Activated CD8-positive, alpha-beta memory T cell treated with anti-CD3 and anti-CD28 coated beads for 24 hours (primary cell): ENCODE data around the gene SEC24B.
"Not testable (repeated sequence)": the region's sequence is repeated elsewhere in the genome, so short reads cannot be mapped to it uniquely, and the experiment has no call there.

Experiments
- DNase-seq: peaks from one replicate; pipeline ENCODE4 v3.0.0-alpha.2; 2020

The SEC24B gene

DNA sequence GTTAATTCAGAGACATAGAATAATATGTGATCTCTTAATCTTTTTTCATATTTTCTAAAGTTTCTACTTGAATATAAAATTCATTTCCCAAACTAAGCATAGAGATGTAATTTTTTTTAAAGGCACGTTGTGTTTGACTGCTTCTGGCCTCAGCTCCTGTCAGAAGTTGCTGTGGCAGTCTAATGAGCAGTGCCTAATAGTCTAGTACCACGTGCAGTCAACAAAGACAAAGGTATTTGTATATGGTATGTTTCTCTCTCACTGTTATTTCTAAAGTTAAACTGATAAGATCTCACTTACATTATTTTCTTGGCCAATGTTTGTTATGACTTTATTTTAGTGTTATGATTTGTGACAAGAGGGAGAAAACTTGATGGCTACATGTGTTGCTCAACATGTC is 77.8 kb downstream of the SEC24B start:
- DNase-seq, result no peak

DNA sequence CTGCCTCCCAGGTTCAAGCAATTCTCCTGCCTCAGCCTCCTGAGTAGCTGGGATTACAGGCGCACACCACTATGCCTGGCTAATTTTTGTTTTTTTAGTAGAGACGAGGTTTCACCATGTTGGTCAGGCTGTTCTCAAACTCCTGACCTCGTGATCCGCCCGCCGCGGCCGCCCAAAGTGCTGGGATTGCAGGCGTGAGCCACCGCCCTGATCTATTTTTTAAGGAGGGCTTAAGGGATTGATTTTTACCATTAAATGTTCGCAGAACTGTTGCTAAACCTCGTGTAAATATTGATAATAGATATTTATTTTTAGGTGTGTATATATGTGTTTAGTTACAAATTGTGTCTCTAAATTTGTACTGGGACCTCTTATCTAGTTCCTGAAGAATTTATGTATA is 79.8 kb downstream of the SEC24B start:
- DNase-seq, result not testable (repeated sequence)

DNA sequence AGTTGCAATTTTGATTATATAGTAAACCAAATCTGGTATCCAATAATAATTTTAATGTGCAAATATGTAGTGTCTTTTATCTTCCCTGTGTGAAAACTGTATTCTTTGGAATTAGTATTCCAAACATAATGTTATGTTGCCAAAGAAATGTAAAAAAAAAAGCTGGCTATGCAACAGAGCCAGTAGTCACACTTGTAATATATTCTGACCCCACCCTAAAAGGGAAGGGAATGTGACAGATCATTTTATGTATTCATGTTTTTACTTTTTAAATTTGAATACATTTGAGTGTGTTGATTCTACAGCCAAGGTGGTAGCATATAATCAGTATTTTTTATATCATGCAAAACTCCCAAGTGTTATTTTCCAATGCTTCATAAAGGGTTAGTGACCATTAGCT is 98.6 kb downstream of the SEC24B start:
- DNase-seq, result no peak

GRCh38 chr4:109545401-109545800 is 111.8 kb downstream of the SEC24B start:
- no peak for DNase-seq

DNA sequence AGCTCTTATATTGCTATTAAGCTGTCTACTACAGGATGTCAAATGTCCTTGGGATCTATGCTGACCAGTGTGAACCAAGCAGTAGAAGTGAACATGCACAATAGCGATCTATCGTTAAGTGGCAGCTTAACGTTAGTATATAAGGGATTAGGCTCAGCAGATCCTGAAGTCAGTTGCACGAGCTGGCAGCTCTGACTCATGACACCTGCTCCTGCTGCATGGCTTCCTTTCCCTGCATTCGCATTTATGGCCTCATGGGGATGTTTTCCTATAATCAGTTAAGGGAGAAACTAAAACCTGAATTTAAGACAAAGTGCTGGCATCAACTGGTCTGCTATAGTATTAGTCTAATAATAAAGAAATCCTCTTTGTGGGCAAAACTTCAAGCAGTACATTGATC is 113.8 kb downstream of the SEC24B start:
- DNase-seq, result no peak

- no peak for DNase-seq
Observed at GRCh38 chr4:109548655-109549054, 115.0 kb downstream of the SEC24B start.

GRCh38 chr4:109552237-109552636 is 118.6 kb downstream of the SEC24B start:
- DNase-seq, result no peak

GRCh38 chr4:109553130-109553529 is 119.5 kb downstream of the SEC24B start:
- no peak for DNase-seq

- DNase-seq, result no peak
Observed at GRCh38 chr4:109554971-109555370, 121.4 kb downstream of the SEC24B start.

GRCh38 chr4:109557433-109557832 is 123.8 kb downstream of the SEC24B start:
- no peak for DNase-seq

DNA sequence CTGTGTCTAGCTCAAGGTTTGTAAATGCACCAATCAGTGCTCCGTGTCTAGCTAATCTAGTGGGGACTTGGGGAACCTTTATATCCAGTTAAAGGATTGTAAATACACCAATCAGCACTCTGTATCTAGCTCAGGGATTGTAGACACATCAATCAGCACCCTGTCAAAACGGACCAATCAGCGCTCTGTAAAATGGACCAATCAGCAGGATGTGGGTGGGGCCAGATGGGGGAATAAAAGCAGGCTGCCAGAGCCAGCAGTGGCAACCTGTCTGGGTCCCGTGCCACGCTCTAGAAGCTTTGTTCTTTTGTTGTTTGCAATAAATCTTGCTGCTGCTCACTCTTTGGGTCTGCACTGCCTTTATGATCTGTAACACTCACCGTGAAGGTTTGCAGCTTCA is 124.5 kb downstream of the SEC24B start:
- DNase-seq, result not testable (repeated sequence)

GRCh38 chr4:109559625-109559982 is 126.0 kb downstream of the SEC24B start:
- peak; percentile 84 for DNase-seq

DNA sequence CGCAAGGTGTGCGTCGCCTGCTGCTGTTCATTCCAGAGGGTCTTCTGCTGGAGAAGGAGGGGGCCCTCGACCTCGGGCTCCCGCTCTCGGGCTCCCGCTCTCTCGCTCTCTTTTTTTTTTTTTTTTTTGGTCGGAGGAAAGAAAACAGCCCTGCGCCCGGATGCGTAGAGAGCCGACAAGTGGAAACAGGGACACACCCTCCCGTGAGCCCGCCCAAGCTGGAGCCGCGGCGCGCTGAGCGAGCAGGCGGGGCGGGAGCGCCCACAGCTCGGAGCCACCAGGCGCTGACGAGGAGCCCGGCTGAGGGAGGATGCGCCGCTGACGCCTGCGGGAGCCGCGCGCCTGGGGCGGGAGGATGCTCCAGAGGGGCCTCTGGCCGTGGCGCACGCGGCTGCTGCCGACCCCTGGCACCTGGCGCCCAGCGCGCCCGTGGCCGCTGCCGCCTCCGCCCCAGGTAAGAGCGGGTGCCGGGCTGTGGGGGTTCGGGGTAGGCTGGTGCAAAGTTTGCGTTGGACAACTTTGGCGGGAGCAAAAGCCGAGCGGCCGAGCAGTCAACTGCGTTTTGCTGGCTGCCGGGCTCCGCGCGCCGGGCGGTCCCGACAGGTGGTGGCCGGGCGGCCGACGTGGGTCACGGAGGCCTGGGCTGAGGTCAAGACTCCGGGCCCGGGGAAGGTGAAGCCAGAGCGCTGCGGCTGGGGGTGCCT is 126.5 kb downstream of the SEC24B start, which contains the start of gene MCUB:
MCUB (plus strand) TSS at position 264 of the 704 bp plus-strand sequence; CDS start at position 356, 92 bp downstream.
- DNase-seq, result peak; percentile 91

GRCh38 chr4:109560687-109561461 is 127.3 kb downstream of the SEC24B start:
- DNase-seq, result peak; percentile 85

DNA sequence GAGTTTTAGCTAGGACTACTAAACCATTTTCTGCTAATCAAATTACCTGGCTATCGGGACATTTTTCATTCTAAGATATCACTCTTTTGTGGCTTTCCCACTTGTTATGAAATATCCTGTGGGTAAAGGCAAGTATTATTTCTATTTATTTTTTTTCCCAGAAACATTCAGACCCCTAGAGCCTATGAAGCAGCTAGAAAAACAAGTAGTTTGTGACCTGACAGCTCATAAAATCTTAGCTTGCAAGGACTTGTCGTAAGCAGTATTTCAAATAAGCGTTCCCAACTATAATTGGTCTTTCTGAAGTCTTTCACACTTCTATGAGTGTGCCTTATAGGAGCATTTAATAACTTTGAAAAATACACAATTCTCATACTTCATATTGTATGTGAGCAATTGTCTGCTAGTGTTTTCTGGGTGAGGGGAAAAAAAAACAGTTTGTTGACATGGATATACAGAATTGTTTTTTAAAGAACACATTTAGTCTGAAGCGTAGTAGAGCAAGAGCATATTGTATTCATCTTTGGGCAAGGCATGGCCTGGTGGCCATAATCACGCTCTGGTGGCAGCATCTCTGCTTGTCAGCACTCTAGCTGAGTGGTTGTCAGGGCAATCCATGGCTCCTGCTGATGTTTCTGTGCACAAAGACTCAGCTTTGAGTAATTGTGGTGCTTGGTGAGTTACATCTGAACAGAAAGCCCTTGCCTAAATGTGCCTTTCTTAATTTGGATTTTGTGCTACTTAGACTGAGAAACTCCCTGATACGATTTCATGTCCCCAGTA is 129.0 kb downstream of the SEC24B start:
- no peak for DNase-seq

DNA sequence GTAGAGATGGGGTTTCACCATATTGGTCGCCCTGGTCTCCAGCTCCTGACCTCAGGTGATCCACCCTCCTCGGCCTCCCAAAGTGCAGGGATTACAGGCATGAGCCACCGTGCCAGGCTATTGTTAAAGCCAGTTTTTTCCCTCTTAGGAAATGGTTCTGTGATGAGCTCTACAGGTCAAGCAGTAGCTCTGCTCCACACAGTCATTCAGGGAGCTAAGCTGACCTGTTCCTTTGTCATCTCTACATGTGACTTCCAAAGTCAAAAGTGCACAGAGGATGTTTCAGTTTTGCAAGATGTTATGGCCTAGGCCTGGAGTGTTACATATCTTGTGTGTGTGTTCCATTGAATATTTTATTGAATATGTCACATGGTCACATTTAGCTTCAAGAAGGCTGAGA is 137.9 kb downstream of the SEC24B start:
- no peak for DNase-seq

DNA sequence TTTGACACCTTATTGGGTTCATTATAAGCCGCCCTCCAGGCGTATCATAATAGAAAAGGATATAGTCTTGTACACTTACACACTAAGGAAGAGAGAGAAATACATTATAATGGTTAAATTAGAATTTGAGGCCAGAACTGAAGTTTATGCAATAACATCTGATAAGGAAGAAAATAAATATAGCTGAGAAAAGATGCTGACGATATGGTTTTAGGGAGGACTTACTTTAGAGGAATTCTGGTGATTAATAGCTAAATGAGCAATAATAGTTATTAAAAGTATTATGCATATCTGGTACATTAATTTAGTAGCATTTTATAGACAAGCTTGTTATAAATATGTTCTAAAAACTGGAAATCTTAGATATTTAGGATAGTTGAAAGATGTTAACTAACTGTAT is 138.5 kb downstream of the SEC24B start:
- DNase-seq, result no peak

DNA sequence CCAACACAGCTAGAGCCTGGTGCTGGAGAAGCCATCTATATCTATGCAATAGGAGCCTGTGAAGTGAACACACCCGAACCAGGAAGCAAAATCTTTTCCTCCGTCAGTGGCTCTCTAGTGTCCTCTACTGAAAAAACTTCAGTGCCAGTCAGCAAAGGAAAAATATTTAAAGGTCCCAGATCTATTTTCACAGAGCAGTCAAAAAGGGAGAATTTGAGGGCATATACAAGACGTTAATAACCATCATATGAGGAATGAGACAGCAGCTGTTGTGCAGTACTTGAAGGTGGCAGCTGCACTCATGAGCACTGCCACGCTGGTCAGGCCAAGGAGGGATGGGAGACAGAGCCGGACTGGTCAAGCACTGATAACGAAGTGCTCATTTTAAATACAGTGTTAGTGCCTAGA is 140.8 kb downstream of the SEC24B start:
- DNase-seq, result no peak

- DNase-seq, result no peak
Observed at GRCh38 chr4:109574931-109575804, 141.6 kb downstream of the SEC24B start.

- DNase-seq, result no peak
Observed at GRCh38 chr4:109576462-109576861, 142.8 kb downstream of the SEC24B start.

DNA sequence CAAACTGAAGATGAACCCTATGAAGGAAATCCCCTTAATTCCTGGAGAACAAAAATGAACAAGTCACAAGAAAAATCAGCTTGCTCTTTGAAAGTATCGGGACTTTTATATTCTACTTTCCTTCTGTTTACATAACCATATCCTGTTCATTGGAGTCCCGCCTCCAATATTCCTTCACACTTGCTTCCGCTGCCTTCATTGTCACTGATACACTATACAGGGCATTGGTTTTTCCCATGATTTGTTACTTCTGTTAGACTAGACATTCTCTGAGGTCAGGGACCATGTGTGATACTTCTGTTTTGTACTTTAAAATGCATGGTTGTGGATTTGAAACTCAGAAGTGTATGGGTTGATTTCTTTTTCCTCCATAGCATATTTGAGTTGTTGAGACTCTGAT is 145.2 kb downstream of the SEC24B start:
- DNase-seq, result no peak

GRCh38 chr4:109579997-109580396 is 146.4 kb downstream of the SEC24B start:
- not testable (repeated sequence) for DNase-seq

- no peak for DNase-seq
Observed at GRCh38 chr4:109588176-109588575, 154.6 kb downstream of the SEC24B start.
